Measurements from ENCODE around the gene WNT1.

Gene WNT1

GRCh38 chr12:49018261-49019119, 40.4 kb downstream of the WNT1 start, which contains the start of gene PRKAG1:
Gene PRKAG1 (minus strand): TSS chr12:49018776. CDS start chr12:49018740, 36 bp downstream.
- peak within 1 kb of the TSS; percentile 94 for H3K4me3 ChIP-seq (ENCODE audit: low read length)
- DNase-seq (ENCODE audit: low read depth), result peak; percentile 97
- TF ChIP-seq CTCF (IDR thresholded peaks at IDR 0.05; ENCODE audit: insufficient read depth, low read depth, low read length, missing control alignments), result peak; percentile 44

GRCh38 chr12:49019120-49019430, 41.0 kb downstream of the WNT1 start:
- H3K4me3 ChIP-seq (ENCODE audit: low read length), result peak overlapping the region; percentile 94
- TF ChIP-seq CTCF (IDR thresholded peaks at IDR 0.05; ENCODE audit: insufficient read depth, low read depth, low read length, missing control alignments), result no peak
- no peak for DNase-seq (ENCODE audit: low read depth)

- peak; percentile 30 for DNase-seq (ENCODE audit: low read depth)
- no peak overlapping the region for H3K4me3 ChIP-seq (ENCODE audit: low read length)
- TF ChIP-seq CTCF (IDR thresholded peaks at IDR 0.05; ENCODE audit: insufficient read depth, low read depth, low read length, missing control alignments), result peak; percentile 39
These were observed 41.6 kb downstream of the WNT1 start for GRCh38 chr12:49019443-49020324.

GRCh38 chr12:49020441-49020840, 42.3 kb downstream of the WNT1 start:
- no peak overlapping the region for H3K4me3 ChIP-seq (ENCODE audit: low read length)
- no peak for DNase-seq (ENCODE audit: low read depth)
- TF ChIP-seq CTCF (IDR thresholded peaks at IDR 0.05; ENCODE audit: insufficient read depth, low read depth, low read length, missing control alignments), result no peak

- no peak overlapping the region for H3K4me3 ChIP-seq (ENCODE audit: low read length)
- TF ChIP-seq CTCF (IDR thresholded peaks at IDR 0.05; ENCODE audit: insufficient read depth, low read depth, low read length, missing control alignments), result no peak
- no peak for DNase-seq (ENCODE audit: low read depth)
These were observed 43.3 kb downstream of the WNT1 start for GRCh38 chr12:49021292-49021915.

GRCh38 chr12:49022558-49023178, 44.5 kb downstream of the WNT1 start:
- TF ChIP-seq CTCF (IDR thresholded peaks at IDR 0.05; ENCODE audit: insufficient read depth, low read depth, low read length, missing control alignments), result no peak
- H3K4me3 ChIP-seq (ENCODE audit: low read length), result no peak overlapping the region
- DNase-seq (ENCODE audit: low read depth), result no peak
